CD8-positive, alpha-beta memory T cell (primary cell): ENCODE measurements around the gene TMEM242. TPM values are rescaled to one million over a fixed set of nuclear protein-coding genes. Genes with fewer than 3 reads are reported as not detected.
"Not testable (repeated sequence)": the region's sequence is repeated elsewhere in the genome, so short reads cannot be mapped to it uniquely, and the experiment has no call there.

Experiments
- CTCF ChIA-PET: fragments of 350-600 bp; sonication (Branson Sonifier 250); formaldehyde crosslinking; loops from one replicate; lab custom pipeline; 2021; ENCODE audit warnings: antibody characterized with exemption; lab: Charles Lee
- POLR2A ChIA-PET: fragments of 350-600 bp; sonication (Branson Sonifier 250); formaldehyde crosslinking; loops from one replicate; lab custom pipeline; 2021; ENCODE audit warnings: antibody characterized with exemption; lab: Charles Lee
- DNase-seq, 5 donors: peaks; one replicate each; pipeline versions ENCODE4 v3.0.0 to v3.0.0-alpha.2; 2020 to 2022; ENCODE audit warnings: mixed read lengths in 1 of 5
- H3K27ac ChIP-seq: one replicate; pipeline ENCODE4 v1.7.0; 2013; ENCODE audit warnings: low read depth, mild to moderate bottlenecking, low read length, moderate library complexity
- H3K27me3 ChIP-seq: 2 replicates; pipeline ENCODE4 v1.7.0; 2013; ENCODE audit warnings: low read length, mild to moderate bottlenecking; ENCODE audit not compliant: insufficient read depth, poor library complexity, severe bottlenecking
- H3K36me3 ChIP-seq: 2 replicates; pipeline ENCODE4 v1.7.0; 2013; ENCODE audit warnings: mild to moderate bottlenecking, low read length, moderate library complexity; ENCODE audit not compliant: insufficient read depth
- H3K4me1 ChIP-seq: 2 replicates; pipeline ENCODE4 v1.7.0; 2013; ENCODE audit warnings: mild to moderate bottlenecking, low read length, moderate library complexity; ENCODE audit not compliant: insufficient read depth
- H3K4me3 ChIP-seq: 2 replicates; pipeline ENCODE4 v1.7.0; 2013; ENCODE audit warnings: mild to moderate bottlenecking, low read length
- H3K9me3 ChIP-seq: 2 replicates; pipeline ENCODE4 v1.7.0; 2013; ENCODE audit warnings: mild to moderate bottlenecking, low read length
- H3K27ac Mint-ChIP-seq, 8 donors: one replicate each; pipeline ENCODE4 v1.8.0; 2020 to 2021; ENCODE audit warnings: mixed read lengths in 8 of 8, mild to moderate bottlenecking in 6 of 8, inconsistent platforms in 3 of 8, moderate library complexity in 3 of 8
- H3K27me3 Mint-ChIP-seq, 2 donors: one replicate each; pipeline ENCODE4 v1.8.0; 2020 to 2021; ENCODE audit warnings: mixed read lengths in 2 of 2, mild to moderate bottlenecking in 1 of 2, moderate library complexity in 1 of 2
- H3K36me3 Mint-ChIP-seq, 3 donors: one replicate each; pipeline ENCODE4 v1.8.0; 2020 to 2021; ENCODE audit warnings: mixed read lengths in 3 of 3, inconsistent platforms in 1 of 3, mild to moderate bottlenecking in 1 of 3
- H3K4me1 Mint-ChIP-seq, 3 donors: one replicate each; pipeline ENCODE4 v1.8.0; 2020 to 2021; ENCODE audit warnings: mixed read lengths in 3 of 3, inconsistent platforms in 1 of 3, mild to moderate bottlenecking in 1 of 3
- H3K4me3 Mint-ChIP-seq, 7 donors: one replicate each; pipeline ENCODE4 v1.8.0; 2020 to 2021; ENCODE audit warnings: mixed read lengths in 7 of 7, mild to moderate bottlenecking in 6 of 7, moderate library complexity in 4 of 7, inconsistent platforms in 2 of 7
- H3K9me3 Mint-ChIP-seq, 5 donors: one replicate each; pipeline ENCODE4 v1.8.0; 2020 to 2022; ENCODE audit warnings: mixed read lengths in 5 of 5, mild to moderate bottlenecking in 3 of 5, moderate library complexity in 2 of 5, inconsistent platforms in 1 of 5
- polyA plus RNA-seq: library from polyadenylated mRNA; unstranded; fragments of 300-500 nt; fragmentation: Illumina TruSeq; gene quantifications from one replicate; pipeline ENCODE4 v1.2.3, GENCODE V29; 2021
- total RNA-seq, 2 experiments: library from RNA; stranded (reverse); gene quantifications; one replicate each; pipeline ENCODE4 v1.2.3, GENCODE V29; 2021

TMEM242 gene
- total and polyA plus RNA-seq, 3 experiments from 2014 or later: 11.0 to 12.1 (median 11.9) TPM

DNA sequence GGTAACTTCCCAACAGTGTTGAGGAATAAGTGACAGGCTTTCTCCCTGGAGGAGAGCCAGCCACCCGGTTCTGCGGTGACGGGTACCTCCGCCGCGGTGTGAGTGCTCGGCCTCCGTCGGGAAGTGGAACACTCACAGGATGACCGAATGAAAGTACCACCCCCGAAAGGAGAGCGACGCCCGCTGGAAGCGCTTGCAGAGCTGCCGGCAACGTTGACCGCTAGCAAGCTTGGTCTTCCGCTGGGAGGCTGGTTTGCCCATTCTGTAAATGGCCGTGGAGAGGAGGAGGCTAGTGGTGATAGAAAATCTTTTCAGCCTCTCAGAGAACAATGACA, 614 bp upstream of the TMEM242 start:
- CTCF ChIA-PET: interaction anchor here (0.9 to 3.6 kb wide), 7 partner anchors 9 to 273 kb away, joined by 3 to 13 read pairs (median 4); no protein-coding TSS in a partner anchor
- H3K27ac Mint-ChIP-seq: peak overlapping the region in 7 of 8 donors; percentile 82 to 98 (median 88)
- H3K27ac ChIP-seq: peak overlapping the region; percentile 73

GRCh38 chr6:157322792-157323254, 496 bp downstream of the TMEM242 start:
- H3K4me3 Mint-ChIP-seq: peak overlapping the region; percentile 94 to 97 (median 96)
- peak overlapping the region; percentile 82 to 98 (median 89) for H3K27ac Mint-ChIP-seq
- Histone ChIP-seq H3K4me1 (peaks cover 7% of the 10 kb centered on the region), H3K27me3 (no peaks in the 10 kb centered on the region), H3K4me3 (peak overlapping the region; percentile 90), H3K27ac (peak overlapping the region; percentile 73), H3K9me3 (no peaks in the 10 kb centered on the region), H3K36me3 (peaks cover 5% of the 10 kb centered on the region)
- peaks cover 15 to 21% (median 21%) of the 10 kb centered on the region in 3 donors for H3K4me1 Mint-ChIP-seq
- POLR2A ChIA-PET: interaction anchor here (1.4 to 1.9 kb wide), 2 partner anchors 8 to 57 kb away, joined by 4 to 6 read pairs; no protein-coding TSS in a partner anchor
- CTCF ChIA-PET: interaction anchor here (0.6 to 2.3 kb wide), 7 partner anchors 8 to 434 kb away, joined by 3 to 10 read pairs (median 4); no protein-coding TSS in a partner anchor
- DNase-seq: peak in 1 of 5 donors; percentile 62
- H3K36me3 Mint-ChIP-seq: peaks cover 0 to 33% (median 2%) of the 10 kb centered on the region in 3 donors
- H3K9me3 Mint-ChIP-seq: no peaks in the 10 kb centered on the region
- H3K27me3 Mint-ChIP-seq: peaks cover 0 to 24% of the 10 kb centered on the region in 2 donors

More for the DNA sequence above, 614 bp upstream of the TMEM242 start:
- H3K27me3 Mint-ChIP-seq: peaks cover 0 to 34% of the 10 kb centered on the region in 2 donors
- H3K36me3 Mint-ChIP-seq: peaks cover 0 to 26% (median 2%) of the 10 kb centered on the region in 3 donors
- H3K27me3 ChIP-seq: no peaks in the 10 kb centered on the region
- H3K36me3 ChIP-seq: no peaks in the 10 kb centered on the region
- peak overlapping the region; percentile 94 to 97 (median 96) for H3K4me3 Mint-ChIP-seq
- no peaks in the 10 kb centered on the region for H3K9me3 ChIP-seq
- DNase-seq: no peak
- peak overlapping the region; percentile 90 for H3K4me3 ChIP-seq
- H3K9me3 Mint-ChIP-seq: no peaks in the 10 kb centered on the region
- peaks cover 7% of the 10 kb centered on the region for H3K4me1 ChIP-seq
- peaks cover 15 to 25% (median 21%) of the 10 kb centered on the region in 3 donors for H3K4me1 Mint-ChIP-seq
- POLR2A ChIA-PET: interaction anchor here (0.7 to 1.4 kb wide), 2 partner anchors 9 to 428 kb away, joined by 3 to 4 read pairs; no protein-coding TSS in a partner anchor

DNA sequence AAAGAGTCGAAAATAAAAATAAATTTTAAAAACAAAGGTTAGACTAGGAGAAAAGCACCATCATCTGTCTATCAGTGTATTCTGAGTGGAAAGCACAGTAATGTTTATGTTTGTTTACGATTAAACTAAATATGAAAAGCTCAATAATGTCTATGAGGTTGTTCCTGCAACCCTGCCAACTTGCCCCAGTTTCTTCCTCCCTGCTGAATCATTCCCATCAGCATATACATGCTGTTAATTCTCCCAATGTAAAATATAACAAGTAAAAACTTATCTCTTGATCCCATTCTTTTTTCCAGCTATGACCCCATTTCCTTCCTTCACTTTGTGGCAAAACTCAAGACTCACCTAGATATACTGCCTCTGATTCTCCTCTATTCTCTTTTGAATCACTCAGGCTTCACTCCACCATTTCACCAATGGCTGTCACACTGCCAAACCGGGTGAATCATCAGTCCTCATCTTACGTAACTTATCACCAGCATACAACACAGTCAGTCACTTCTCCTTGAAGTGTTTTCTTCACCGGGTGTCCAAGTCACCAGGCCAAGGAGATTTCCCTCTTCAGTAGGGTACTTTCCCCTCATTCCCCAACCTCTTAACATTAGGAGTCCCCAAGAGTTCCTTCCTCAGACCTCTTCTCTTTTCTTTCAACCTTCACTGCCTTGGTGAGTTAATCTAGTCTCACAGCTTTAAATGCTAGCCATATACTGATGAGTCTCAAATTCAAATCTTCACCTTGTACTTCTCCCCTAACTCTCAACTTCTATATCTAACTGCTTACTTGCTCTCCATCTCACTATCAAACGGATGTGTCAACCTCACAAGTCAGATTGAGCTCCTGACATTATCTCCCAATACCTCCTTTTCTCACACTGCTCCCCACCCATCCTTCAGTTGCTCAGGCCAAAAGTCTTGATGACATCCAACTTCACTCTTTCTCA, 6.2 kb downstream of the TMEM242 start:
- H3K27me3 Mint-ChIP-seq: no peaks in the 10 kb centered on the region
- H3K4me1 Mint-ChIP-seq: peaks cover 7 to 13% (median 13%) of the 10 kb centered on the region in 3 donors
- peaks cover 4 to 62% (median 15%) of the 10 kb centered on the region in 3 donors for H3K36me3 Mint-ChIP-seq
- no peak overlapping the region for H3K4me3 Mint-ChIP-seq
- POLR2A ChIA-PET: no interaction called here
- H3K9me3 Mint-ChIP-seq: no peaks in the 10 kb centered on the region
- H3K9me3 ChIP-seq: no peaks in the 10 kb centered on the region
- peaks cover 23% of the 10 kb centered on the region for H3K36me3 ChIP-seq
- peak overlapping the region in 5 of 8 donors; percentile 2 to 54 (median 18) for H3K27ac Mint-ChIP-seq
- no peak for DNase-seq
- no peaks in the 10 kb centered on the region for H3K27me3 ChIP-seq
- H3K4me3 ChIP-seq: no peak overlapping the region
- peak overlapping the region; percentile 6 for H3K27ac ChIP-seq
- CTCF ChIA-PET: interaction anchor here (1.8 to 2.8 kb wide), 2 partner anchors 349 kb away, joined by 6 to 24 read pairs; no protein-coding TSS in a partner anchor
- H3K4me1 ChIP-seq: peaks cover 2% of the 10 kb centered on the region

DNA sequence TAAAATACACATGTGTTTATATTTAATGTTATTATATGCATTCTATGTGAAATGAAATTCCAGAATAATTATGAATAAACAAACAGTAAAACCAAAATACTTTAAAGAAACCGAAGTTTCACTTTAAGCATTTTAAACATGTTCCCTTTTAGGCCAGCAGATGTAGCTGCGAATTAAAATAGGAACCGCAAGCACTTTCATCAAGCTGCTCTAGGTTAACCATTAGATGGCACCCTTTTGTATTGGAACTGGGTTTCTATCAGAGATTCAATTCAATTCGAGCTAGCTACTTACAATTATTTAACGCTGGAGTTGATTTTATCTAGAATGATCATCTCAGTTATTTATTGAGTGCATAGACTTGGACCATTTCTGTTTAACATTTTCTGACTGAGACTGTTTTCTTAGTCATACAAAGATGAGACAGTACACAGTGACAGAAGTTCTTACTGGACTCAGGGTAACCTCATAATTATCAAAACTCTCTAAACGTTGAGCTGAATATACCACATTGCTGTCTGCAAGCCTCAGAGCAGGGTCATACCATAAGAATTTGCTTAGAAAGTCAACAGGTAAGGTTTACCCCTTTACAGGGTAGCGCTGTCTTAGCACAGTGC, 8.5 kb downstream of the TMEM242 start:
- peak in 2 of 5 donors; percentile 50 to 52 for DNase-seq
- Histone ChIP-seq H3K36me3 (peaks cover 26% of the 10 kb centered on the region), H3K27ac (no peak overlapping the region), H3K27me3 (no peaks in the 10 kb centered on the region), H3K4me1 (no peaks in the 10 kb centered on the region), H3K9me3 (no peaks in the 10 kb centered on the region), H3K4me3 (no peak overlapping the region)
- Mint-ChIP-seq H3K9me3 (no peaks in the 10 kb centered on the region), H3K27ac (peak overlapping the region in 2 of 8 donors; percentile 34 to 65), H3K27me3 (no peaks in the 10 kb centered on the region), H3K36me3 (peaks cover 4 to 64% (median 17%) of the 10 kb centered on the region in 3 donors), H3K4me3 (no peak overlapping the region), H3K4me1 (peaks cover 6 to 7% (median 7%) of the 10 kb centered on the region in 3 donors)
- POLR2A ChIA-PET: interaction anchor here (0.6 to 1.0 kb wide), 2 partner anchors 8 to 757 kb away, joined by 3 to 4 read pairs; partner anchors contain the start of gene TMEM242
- CTCF ChIA-PET: interaction anchor here (0.5 to 2.8 kb wide), 14 partner anchors 9 to 356 kb away, joined by 3 to 24 read pairs (median 5); partner anchors contain the start of gene TMEM242

GRCh38 chr6:157313531-157314467, 9.5 kb downstream of the TMEM242 start:
- POLR2A ChIA-PET: interaction anchor here (0.6 to 1.0 kb wide), 2 partner anchors 9 to 758 kb away, joined by 3 to 4 read pairs; partner anchors contain the start of gene TMEM242
- Mint-ChIP-seq H3K36me3 (peaks cover 4 to 54% (median 16%) of the 10 kb centered on the region in 3 donors), H3K27me3 (no peaks in the 10 kb centered on the region), H3K4me1 (peaks cover 6 to 7% (median 7%) of the 10 kb centered on the region in 3 donors), H3K27ac (peak overlapping the region in 1 of 8 donors; percentile 7), H3K4me3 (no peak overlapping the region), H3K9me3 (no peaks in the 10 kb centered on the region)
- peaks cover 24% of the 10 kb centered on the region for H3K36me3 ChIP-seq
- CTCF ChIA-PET: interaction anchor here (1.0 to 2.8 kb wide), 10 partner anchors 10 to 357 kb away, joined by 3 to 24 read pairs (median 8); partner anchors contain the start of gene TMEM242
- no peak overlapping the region for H3K27ac ChIP-seq
- no peaks in the 10 kb centered on the region for H3K9me3 ChIP-seq
- no peak overlapping the region for H3K4me3 ChIP-seq
- no peak for DNase-seq
- H3K4me1 ChIP-seq: no peaks in the 10 kb centered on the region
- no peaks in the 10 kb centered on the region for H3K27me3 ChIP-seq

DNA sequence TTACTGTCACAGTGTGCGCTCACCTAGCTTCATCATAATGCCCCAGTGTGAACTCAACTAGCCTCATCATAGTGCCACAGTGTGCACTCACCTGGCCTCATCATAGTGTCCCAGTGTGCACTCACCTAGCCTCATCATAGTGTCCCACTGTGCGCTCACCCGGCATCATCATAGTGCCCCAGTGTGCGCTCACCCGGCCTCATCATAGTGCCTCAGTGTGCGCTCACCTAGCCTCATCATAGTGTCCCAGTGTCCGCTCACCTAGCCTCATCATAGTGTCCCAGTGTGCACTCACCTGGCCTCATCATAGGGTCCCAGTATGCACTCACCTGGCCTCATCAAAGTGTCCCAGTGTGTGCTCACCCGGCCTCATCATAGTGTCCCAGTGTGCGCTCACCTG, 10.6 kb downstream of the TMEM242 start:
- DNase-seq: no peak
- H3K27ac Mint-ChIP-seq: no peak overlapping the region
- peaks cover 4 to 49% (median 16%) of the 10 kb centered on the region in 3 donors for H3K36me3 Mint-ChIP-seq
- POLR2A ChIA-PET: no interaction called here
- H3K27me3 Mint-ChIP-seq: no peaks in the 10 kb centered on the region
- Histone ChIP-seq H3K27me3 (no peaks in the 10 kb centered on the region), H3K4me3 (no peak overlapping the region), H3K4me1 (no peaks in the 10 kb centered on the region), H3K27ac (no peak overlapping the region), H3K36me3 (peaks cover 20% of the 10 kb centered on the region), H3K9me3 (no peaks in the 10 kb centered on the region)
- peaks cover 6 to 7% (median 7%) of the 10 kb centered on the region in 3 donors for H3K4me1 Mint-ChIP-seq
- H3K9me3 Mint-ChIP-seq: no peaks in the 10 kb centered on the region
- CTCF ChIA-PET: no interaction called here
- H3K4me3 Mint-ChIP-seq: no peak overlapping the region

GRCh38 chr6:157310693-157311092, 12.6 kb downstream of the TMEM242 start:
- H3K4me1 ChIP-seq, H3K9me3 ChIP-seq, H3K27me3 ChIP-seq, H3K27me3 Mint-ChIP-seq, H3K9me3 Mint-ChIP-seq, CTCF ChIA-PET, POLR2A ChIA-PET, H3K27ac ChIP-seq, H3K4me3 Mint-ChIP-seq, H3K4me3 ChIP-seq, H3K27ac Mint-ChIP-seq, DNase-seq, H3K4me1 Mint-ChIP-seq: not testable (repeated sequence)
- H3K36me3 Mint-ChIP-seq: peaks cover 4 to 36% (median 12%) of the 10 kb centered on the region in 3 donors
- peaks cover 14% of the 10 kb centered on the region for H3K36me3 ChIP-seq
